Activated CD4-positive, alpha-beta T cell treated with anti-CD3 and anti-CD28 coated beads, Interleukin-2, amount 10 ng/mL, durations not matched to agents 7 days and 5 days (primary cell): Measurements from ENCODE around the gene METRNL. TPM values are rescaled to one million over a fixed set of nuclear protein-coding genes. Genes with fewer than 3 reads are reported as not detected.
"Not testable (repeated sequence)": the region's sequence is repeated elsewhere in the genome, so short reads cannot be mapped to it uniquely, and the experiment has no call there.

Experiments used
- CTCF ChIA-PET: fragments of 350-600 bp; sonication (Branson Sonifier 250); formaldehyde crosslinking; loops from one replicate; lab custom pipeline; 2021; ENCODE audit warnings: antibody characterized with exemption; lab: Charles Lee
- POLR2A ChIA-PET: fragments of 350-600 bp; sonication (Branson Sonifier 250); formaldehyde crosslinking; loops from one replicate; lab custom pipeline; 2021; ENCODE audit warnings: antibody characterized with exemption; lab: Charles Lee
- DNase-seq: peaks from one replicate; pipeline ENCODE4 v3.0.0-alpha.2; 2020
- H3K27ac Mint-ChIP-seq: one replicate; pipeline ENCODE4 v1.8.0; 2021; ENCODE audit warnings: mild to moderate bottlenecking, moderate library complexity, mixed read lengths
- H3K27me3 Mint-ChIP-seq: one replicate; pipeline ENCODE4 v1.8.0; 2021; ENCODE audit warnings: mixed read lengths
- H3K36me3 Mint-ChIP-seq: one replicate; pipeline ENCODE4 v1.8.0; 2021; ENCODE audit warnings: low read depth, mixed read lengths
- H3K4me1 Mint-ChIP-seq: one replicate; pipeline ENCODE4 v1.8.0; 2021; ENCODE audit warnings: mixed read lengths
- H3K4me3 Mint-ChIP-seq: one replicate; pipeline ENCODE4 v1.8.0; 2021; ENCODE audit warnings: mild to moderate bottlenecking, moderate library complexity, mixed read lengths
- H3K9me3 Mint-ChIP-seq: one replicate; pipeline ENCODE4 v1.8.0; 2021; ENCODE audit warnings: mixed read lengths
- total RNA-seq, 2 experiments: library from RNA; stranded (reverse); gene quantifications; one replicate each; pipeline ENCODE4 v1.2.3, GENCODE V29; 2021

METRNL gene
- total RNA-seq, 2 experiments from 2014 or later, result 2.1 to 2.2 TPM

DNA sequence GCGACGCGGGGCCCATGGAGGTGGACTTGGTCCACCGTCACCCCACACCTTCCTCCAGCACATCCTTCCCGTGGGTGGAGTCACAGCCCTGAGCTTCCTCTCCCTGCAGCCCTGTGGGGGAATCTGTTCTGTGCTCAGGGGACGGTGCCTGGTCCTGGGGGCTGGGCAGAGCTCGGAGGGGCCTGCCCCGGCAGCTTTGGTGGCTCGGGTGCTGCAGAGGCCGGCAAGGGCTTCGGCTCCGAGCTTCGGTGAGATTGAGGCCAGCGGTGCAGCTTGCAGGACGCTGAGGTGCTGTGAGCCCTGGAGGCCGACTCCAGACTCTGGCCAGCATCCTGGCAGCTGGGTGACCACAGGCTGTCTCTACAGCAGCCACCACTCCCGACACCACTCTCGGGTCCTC, 36.4 kb downstream of the METRNL start:
- no peak overlapping the region for H3K4me3 Mint-ChIP-seq
- POLR2A ChIA-PET, result no interaction called here

DNA sequence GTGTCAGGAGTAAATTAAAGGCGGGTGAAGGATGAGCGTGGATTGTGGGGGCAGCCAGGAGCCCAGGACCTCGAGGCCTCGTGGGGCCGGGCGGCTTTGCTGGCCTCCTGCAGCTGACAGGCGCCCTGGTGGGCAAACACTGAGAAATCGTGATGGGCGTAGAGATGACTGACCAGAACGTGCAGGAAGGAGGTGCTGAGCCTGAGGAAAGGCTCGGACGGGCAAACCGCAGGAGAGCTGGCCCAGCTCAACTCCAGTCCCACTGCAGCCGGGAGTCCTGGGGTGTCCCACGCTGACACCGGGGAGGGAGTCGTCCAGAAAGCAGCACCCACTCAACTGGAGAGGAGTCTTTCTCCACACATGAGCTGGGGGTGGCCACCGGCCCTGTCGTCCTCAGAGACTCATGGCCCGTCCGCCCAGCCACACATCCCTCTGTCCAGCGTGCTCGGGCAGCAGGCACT, 36.9 kb downstream of the METRNL start:
- POLR2A ChIA-PET, result no interaction called here
- Mint-ChIP-seq H3K27me3 (peaks cover 18% of the 10 kb centered on the region), H3K4me3 (no peak overlapping the region), H3K36me3 (no peaks in the 10 kb centered on the region), H3K4me1 (peaks cover 12% of the 10 kb centered on the region), H3K27ac (no peak overlapping the region), H3K9me3 (peaks cover 2% of the 10 kb centered on the region)
- no peak for DNase-seq
- CTCF ChIA-PET, result interaction anchor here (0.6 to 2.0 kb wide), 3 partner anchors 9 to 269 kb away, joined by 3 to 6 read pairs (median 5); no protein-coding TSS in a partner anchor

More for the DNA sequence above, 36.4 kb downstream of the METRNL start:
- no peaks in the 10 kb centered on the region for H3K36me3 Mint-ChIP-seq
- peaks cover 18% of the 10 kb centered on the region for H3K27me3 Mint-ChIP-seq
- peaks cover 2% of the 10 kb centered on the region for H3K9me3 Mint-ChIP-seq
- CTCF ChIA-PET, result interaction anchor here (0.7 to 2.0 kb wide), 2 partner anchors 9 to 10 kb away, joined by 3 to 6 read pairs; no protein-coding TSS in a partner anchor
- peaks cover 12% of the 10 kb centered on the region for H3K4me1 Mint-ChIP-seq
- no peak overlapping the region for H3K27ac Mint-ChIP-seq
- no peak for DNase-seq

- no peak for DNase-seq
- no peak overlapping the region for H3K27ac Mint-ChIP-seq
- H3K4me1 Mint-ChIP-seq, result peaks cover 12% of the 10 kb centered on the region
- ChIA-PET CTCF (interaction anchor here (0.5 to 2.0 kb wide), 3 partner anchors 9 to 270 kb away, joined by 3 to 6 read pairs (median 5); no protein-coding TSS in a partner anchor), POLR2A (no interaction called here)
- peaks cover 2% of the 10 kb centered on the region for H3K9me3 Mint-ChIP-seq
- H3K4me3 Mint-ChIP-seq, result no peak overlapping the region
- no peaks in the 10 kb centered on the region for H3K36me3 Mint-ChIP-seq
- H3K27me3 Mint-ChIP-seq, result peaks cover 22% of the 10 kb centered on the region
Observed at GRCh38 chr17:83116783-83117555, 37.6 kb downstream of the METRNL start.

GRCh38 chr17:83117583-83117982, 38.2 kb downstream of the METRNL start:
- Mint-ChIP-seq H3K36me3 (no peaks in the 10 kb centered on the region), H3K27me3 (peaks cover 26% of the 10 kb centered on the region), H3K4me1 (peaks cover 12% of the 10 kb centered on the region), H3K9me3 (peaks cover 2% of the 10 kb centered on the region), H3K27ac (no peak overlapping the region), H3K4me3 (no peak overlapping the region)
- CTCF ChIA-PET, result interaction anchor here (0.5 to 2.0 kb wide), 2 partner anchors 8 to 115 kb away, joined by 3 to 6 read pairs; no protein-coding TSS in a partner anchor
- no peak for DNase-seq
- POLR2A ChIA-PET, result no interaction called here

- CTCF ChIA-PET, result no interaction called here
Observed at GRCh38 chr17:83118071-83118841, 38.8 kb downstream of the METRNL start.

GRCh38 chr17:83119987-83120864, 40.8 kb downstream of the METRNL start:
- peak overlapping the region; percentile 46 for H3K4me3 Mint-ChIP-seq
- H3K27ac Mint-ChIP-seq, result no peak overlapping the region
- ChIA-PET CTCF (no interaction called here), POLR2A (no interaction called here)
- peaks cover 33% of the 10 kb centered on the region for H3K27me3 Mint-ChIP-seq
- peaks cover 19% of the 10 kb centered on the region for H3K4me1 Mint-ChIP-seq
- H3K36me3 Mint-ChIP-seq, result no peaks in the 10 kb centered on the region
- DNase-seq, result peak; percentile 17
- H3K9me3 Mint-ChIP-seq, result peaks cover 6% of the 10 kb centered on the region

More at GRCh38 chr17:83118071-83118841, 38.8 kb downstream of the METRNL start:
- Mint-ChIP-seq H3K27me3 (peaks cover 28% of the 10 kb centered on the region), H3K9me3 (peaks cover 2% of the 10 kb centered on the region), H3K27ac (no peak overlapping the region), H3K36me3 (no peaks in the 10 kb centered on the region), H3K4me1 (peaks cover 12% of the 10 kb centered on the region), H3K4me3 (no peak overlapping the region)
- POLR2A ChIA-PET, result no interaction called here
- DNase-seq, result no peak

GRCh38 chr17:83121473-83121872, 42.1 kb downstream of the METRNL start:
- DNase-seq, H3K4me3 Mint-ChIP-seq, H3K27ac Mint-ChIP-seq, H3K36me3 Mint-ChIP-seq, H3K9me3 Mint-ChIP-seq, CTCF ChIA-PET, POLR2A ChIA-PET: not testable (repeated sequence)
- peaks cover 30% of the 10 kb centered on the region for H3K4me1 Mint-ChIP-seq
- H3K27me3 Mint-ChIP-seq, result peaks cover 40% of the 10 kb centered on the region

DNA sequence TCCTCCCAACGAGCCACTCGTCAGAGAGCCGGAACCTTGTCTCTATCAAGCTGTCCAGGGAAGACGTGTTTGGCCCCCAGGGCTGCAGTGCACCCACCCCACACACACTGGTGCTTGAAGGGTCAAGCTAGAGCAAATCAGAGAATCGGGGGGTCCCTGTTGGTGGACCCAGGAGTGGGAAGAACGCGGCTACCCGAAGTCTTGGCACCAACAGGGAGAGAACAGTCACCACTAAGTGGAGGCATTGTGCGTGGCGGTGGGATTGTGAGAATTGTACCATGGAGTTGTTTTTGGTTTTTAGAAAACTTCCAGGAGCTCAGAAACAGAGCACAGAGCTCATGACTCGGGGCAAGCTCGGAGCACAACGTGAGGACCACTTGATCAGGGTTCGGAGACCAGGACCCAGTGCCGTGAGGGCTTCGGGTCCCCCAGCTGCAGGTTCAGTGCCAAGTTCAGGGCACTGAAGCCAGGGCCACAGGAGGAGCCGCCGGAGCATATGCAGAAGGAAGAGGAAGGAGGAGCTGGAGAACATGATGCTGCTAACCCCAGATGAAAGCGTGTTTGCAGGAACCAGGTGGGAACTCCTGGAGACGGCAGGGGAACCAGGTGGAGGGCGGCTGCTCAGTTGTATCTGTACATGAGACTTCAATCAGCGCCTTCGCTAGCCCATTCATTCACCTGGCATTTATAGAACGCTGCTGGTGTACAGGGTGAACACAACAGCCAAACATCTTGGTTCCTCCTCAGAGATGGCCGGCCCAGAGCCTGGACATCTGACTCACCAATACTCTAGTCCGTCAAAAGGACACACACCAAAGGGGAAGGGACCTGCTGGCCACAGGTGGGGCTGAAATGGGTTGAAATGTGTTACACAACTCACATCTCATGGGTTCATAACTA, 42.8 kb downstream of the METRNL start:
- Mint-ChIP-seq H3K27me3 (peaks cover 43% of the 10 kb centered on the region), H3K4me1 (peaks cover 30% of the 10 kb centered on the region)

GRCh38 chr17:83122834-83123233, 43.4 kb downstream of the METRNL start:
- H3K27me3 Mint-ChIP-seq, result peaks cover 43% of the 10 kb centered on the region

More for the DNA sequence above, 42.8 kb downstream of the METRNL start:
- no peak for DNase-seq
- H3K27ac Mint-ChIP-seq, result peak overlapping the region; percentile 47
- no peak overlapping the region for H3K4me3 Mint-ChIP-seq
- H3K36me3 Mint-ChIP-seq, result no peaks in the 10 kb centered on the region
- H3K9me3 Mint-ChIP-seq, result peaks cover 6% of the 10 kb centered on the region
- POLR2A ChIA-PET, result no interaction called here
- CTCF ChIA-PET, result no interaction called here

DNA sequence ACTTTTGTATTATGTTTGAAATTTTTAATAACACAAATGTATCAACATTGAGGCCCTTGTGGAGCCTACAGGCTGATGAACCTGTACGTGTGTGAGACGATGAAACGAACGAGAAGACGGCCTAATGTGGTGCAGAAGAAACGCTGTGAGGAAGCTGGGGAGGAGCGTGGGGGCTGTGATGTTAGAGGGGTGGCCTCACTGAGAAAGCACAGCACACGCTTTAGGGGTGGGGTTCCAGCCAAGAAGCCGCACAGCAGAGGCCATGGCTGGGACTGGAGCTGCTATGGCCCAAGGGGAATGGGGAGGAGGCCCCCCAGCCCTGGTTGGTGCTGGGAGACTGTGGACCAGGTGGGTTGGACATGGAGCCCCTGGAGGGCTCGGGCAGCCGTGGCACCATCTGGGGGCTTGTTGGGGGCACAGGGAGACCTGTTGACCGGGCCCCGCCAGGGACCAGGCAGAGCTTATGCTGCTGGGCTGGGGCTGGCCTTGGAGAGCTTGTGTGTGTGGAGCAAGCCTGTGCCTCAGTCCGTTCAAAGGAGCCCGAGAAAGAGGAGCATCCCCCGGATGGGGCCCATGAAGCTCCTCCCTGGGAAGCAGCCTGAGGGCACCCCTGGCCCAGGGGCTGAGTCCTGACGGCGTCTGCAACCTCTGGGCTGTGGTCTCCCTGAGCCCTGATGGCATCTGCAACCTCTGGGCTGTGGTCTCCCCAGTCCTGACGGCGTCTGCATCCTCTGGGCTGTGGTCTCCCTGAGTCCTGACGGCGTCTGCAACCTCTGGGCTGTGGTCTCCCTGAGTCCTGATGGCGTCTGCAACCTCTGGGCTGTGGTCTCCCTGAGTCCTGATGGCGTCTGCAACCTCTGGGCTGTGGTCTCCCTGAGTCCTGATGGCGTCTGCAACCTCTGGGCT, 44.7 kb downstream of the METRNL start:
- peaks cover 34% of the 10 kb centered on the region for H3K27me3 Mint-ChIP-seq
- no peak overlapping the region for H3K27ac Mint-ChIP-seq

More at GRCh38 chr17:83122834-83123233, 43.4 kb downstream of the METRNL start:
- no peak overlapping the region for H3K4me3 Mint-ChIP-seq
- no peaks in the 10 kb centered on the region for H3K36me3 Mint-ChIP-seq
- ChIA-PET CTCF (interaction anchor here (0.6 to 1.5 kb wide), 2 partner anchors 24 to 58 kb away, joined by 3 read pairs; no protein-coding TSS in a partner anchor), POLR2A (no interaction called here)
- DNase-seq, result no peak
- H3K27ac Mint-ChIP-seq, result no peak overlapping the region
- H3K4me1 Mint-ChIP-seq, result peaks cover 30% of the 10 kb centered on the region
- peaks cover 6% of the 10 kb centered on the region for H3K9me3 Mint-ChIP-seq

More for the DNA sequence above, 44.7 kb downstream of the METRNL start:
- no peak overlapping the region for H3K4me3 Mint-ChIP-seq
- H3K9me3 Mint-ChIP-seq, result peaks cover 6% of the 10 kb centered on the region
- no peak for DNase-seq
- H3K4me1 Mint-ChIP-seq, result peaks cover 28% of the 10 kb centered on the region
- ChIA-PET CTCF (interaction anchor here (1.5 kb wide), 1 partner anchor 23 kb away, joined by 3 read pairs; no protein-coding TSS in a partner anchor), POLR2A (no interaction called here)
- H3K36me3 Mint-ChIP-seq, result no peaks in the 10 kb centered on the region
